ENCODE results near the gene MELTF.

DNA sequence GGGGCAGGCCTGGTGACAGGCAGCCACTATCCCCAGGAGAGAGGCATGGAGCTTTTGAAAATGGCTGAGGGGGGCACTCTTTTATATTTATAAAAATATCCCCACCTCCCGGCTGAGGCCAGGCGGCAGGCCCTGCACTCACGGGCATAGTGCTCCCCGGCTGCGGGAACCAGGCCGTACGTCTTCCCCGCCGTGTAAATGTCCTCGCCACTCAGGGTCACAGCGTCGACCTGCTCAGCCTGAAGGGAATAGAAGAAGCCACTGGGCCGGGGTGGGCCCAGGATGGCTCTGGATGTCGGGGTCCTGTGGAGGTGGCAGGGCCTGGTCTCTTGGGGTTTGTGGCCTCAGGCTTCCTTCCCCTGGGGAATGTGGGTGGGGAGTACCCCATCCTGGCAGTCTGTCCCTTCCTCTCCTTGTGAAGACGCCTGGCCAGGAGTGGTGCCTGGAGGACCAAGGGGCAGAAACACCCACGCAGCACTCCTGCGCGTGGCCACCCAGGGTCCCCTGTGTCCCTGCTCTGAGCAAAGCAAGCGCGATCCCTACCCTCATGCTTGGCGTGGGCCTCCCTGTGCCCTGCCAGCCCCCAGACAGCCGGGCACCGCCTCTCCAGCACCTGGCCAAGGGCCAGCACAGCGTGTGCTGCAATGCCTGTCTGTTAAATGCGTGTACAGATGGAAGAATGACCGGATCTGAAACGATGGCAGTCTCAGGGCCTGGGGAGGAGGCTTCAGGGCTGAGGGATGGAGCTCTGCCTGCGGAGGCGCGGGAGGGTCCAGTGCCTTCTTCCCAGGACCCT is 18.9 kb downstream of the MELTF start:
- TF ChIP-seq, protein P1, sequence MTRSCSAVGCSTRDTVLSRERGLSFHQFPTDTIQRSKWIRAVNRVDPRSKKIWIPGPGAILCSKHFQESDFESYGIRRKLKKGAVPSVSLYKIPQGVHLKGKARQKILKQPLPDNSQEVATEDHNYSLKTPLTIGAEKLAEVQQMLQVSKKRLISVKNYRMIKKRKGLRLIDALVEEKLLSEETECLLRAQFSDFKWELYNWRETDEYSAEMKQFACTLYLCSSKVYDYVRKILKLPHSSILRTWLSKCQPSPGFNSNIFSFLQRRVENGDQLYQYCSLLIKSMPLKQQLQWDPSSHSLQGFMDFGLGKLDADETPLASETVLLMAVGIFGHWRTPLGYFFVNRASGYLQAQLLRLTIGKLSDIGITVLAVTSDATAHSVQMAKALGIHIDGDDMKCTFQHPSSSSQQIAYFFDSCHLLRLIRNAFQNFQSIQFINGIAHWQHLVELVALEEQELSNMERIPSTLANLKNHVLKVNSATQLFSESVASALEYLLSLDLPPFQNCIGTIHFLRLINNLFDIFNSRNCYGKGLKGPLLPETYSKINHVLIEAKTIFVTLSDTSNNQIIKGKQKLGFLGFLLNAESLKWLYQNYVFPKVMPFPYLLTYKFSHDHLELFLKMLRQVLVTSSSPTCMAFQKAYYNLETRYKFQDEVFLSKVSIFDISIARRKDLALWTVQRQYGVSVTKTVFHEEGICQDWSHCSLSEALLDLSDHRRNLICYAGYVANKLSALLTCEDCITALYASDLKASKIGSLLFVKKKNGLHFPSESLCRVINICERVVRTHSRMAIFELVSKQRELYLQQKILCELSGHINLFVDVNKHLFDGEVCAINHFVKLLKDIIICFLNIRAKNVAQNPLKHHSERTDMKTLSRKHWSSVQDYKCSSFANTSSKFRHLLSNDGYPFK (CRISPR knock-in tag; IDR thresholded peaks at IDR 0.05; ENCODE audit: borderline replicate concordance), result no peak
- TF ChIP-seq KDM6A (CRISPR knock-in tag; IDR thresholded peaks at IDR 0.05; ENCODE audit: low read depth) (no peak), BCL6 (CRISPR knock-in tag; IDR thresholded peaks at IDR 0.05) (no peak), MAZ (IDR thresholded peaks at IDR 0.05; ENCODE audit: borderline replicate concordance, low read depth, low read length) (no peak), MAZ (CRISPR knock-in tag; IDR thresholded peaks at IDR 0.05; ENCODE audit: low read depth) (no peak), MXD4 (CRISPR knock-in tag; IDR thresholded peaks at IDR 0.05) (no peak), EZH2 (conservative IDR thresholded peaks at IDR 0.05; ENCODE audit: low read depth, low read length) (no peak), GABPB1 (CRISPR knock-in tag; IDR thresholded peaks at IDR 0.05) (no peak), ZBTB1 (CRISPR knock-in tag; IDR thresholded peaks at IDR 0.05; ENCODE audit: borderline replicate concordance) (no peak), NCOR1 (IDR thresholded peaks at IDR 0.05; ENCODE audit: borderline replicate concordance, low read length) (no peak), ZNF124 (CRISPR knock-in tag; IDR thresholded peaks at IDR 0.05) (no peak)
- TF ChIP-seq, protein P2, sequence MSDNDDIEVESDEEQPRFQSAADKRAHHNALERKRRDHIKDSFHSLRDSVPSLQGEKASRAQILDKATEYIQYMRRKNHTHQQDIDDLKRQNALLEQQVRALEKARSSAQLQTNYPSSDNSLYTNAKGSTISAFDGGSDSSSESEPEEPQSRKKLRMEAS (IDR thresholded peaks at IDR 0.05), result no peak
- TF ChIP-seq, protein P3, sequence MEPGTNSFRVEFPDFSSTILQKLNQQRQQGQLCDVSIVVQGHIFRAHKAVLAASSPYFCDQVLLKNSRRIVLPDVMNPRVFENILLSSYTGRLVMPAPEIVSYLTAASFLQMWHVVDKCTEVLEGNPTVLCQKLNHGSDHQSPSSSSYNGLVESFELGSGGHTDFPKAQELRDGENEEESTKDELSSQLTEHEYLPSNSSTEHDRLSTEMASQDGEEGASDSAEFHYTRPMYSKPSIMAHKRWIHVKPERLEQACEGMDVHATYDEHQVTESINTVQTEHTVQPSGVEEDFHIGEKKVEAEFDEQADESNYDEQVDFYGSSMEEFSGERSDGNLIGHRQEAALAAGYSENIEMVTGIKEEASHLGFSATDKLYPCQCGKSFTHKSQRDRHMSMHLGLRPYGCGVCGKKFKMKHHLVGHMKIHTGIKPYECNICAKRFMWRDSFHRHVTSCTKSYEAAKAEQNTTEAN (CRISPR knock-in tag; conservative IDR thresholded peaks at IDR 0.05), result no peak
- TF ChIP-seq, protein P4, sequence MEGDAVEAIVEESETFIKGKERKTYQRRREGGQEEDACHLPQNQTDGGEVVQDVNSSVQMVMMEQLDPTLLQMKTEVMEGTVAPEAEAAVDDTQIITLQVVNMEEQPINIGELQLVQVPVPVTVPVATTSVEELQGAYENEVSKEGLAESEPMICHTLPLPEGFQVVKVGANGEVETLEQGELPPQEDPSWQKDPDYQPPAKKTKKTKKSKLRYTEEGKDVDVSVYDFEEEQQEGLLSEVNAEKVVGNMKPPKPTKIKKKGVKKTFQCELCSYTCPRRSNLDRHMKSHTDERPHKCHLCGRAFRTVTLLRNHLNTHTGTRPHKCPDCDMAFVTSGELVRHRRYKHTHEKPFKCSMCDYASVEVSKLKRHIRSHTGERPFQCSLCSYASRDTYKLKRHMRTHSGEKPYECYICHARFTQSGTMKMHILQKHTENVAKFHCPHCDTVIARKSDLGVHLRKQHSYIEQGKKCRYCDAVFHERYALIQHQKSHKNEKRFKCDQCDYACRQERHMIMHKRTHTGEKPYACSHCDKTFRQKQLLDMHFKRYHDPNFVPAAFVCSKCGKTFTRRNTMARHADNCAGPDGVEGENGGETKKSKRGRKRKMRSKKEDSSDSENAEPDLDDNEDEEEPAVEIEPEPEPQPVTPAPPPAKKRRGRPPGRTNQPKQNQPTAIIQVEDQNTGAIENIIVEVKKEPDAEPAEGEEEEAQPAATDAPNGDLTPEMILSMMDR (CRISPR knock-in tag; IDR thresholded peaks at IDR 0.05), result no peak

All from HepG2 (cell line).